GM18868 (cell line): ENCODE measurements around the gene DOK1.

ENCODE experiments used
- ATAC-seq: cut with Tn5 transposase; IDR thresholded peaks from one replicate; pipeline ENCODE4 v1.9.1; 2021; ENCODE audit warnings: mild to moderate bottlenecking, moderate library complexity; ENCODE audit not compliant: unreplicated experiment

The DOK1 gene

DNA sequence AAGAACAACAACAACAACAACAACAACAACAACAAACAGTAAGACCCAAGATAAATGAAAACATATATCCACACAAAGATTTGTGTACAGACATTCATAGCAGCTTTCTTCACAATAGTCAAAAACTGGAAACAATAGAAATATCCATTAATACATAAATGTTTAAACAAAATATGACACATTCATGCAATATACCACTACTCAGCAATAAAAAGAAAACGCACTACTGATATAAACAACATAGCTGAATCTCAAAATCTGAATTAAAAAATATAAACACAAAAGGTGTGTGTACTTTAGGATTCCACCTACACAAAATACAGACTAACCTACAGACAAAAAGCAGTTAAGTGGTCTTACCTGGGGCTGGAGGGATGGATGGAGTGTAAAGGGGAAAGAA is 42.1 kb downstream of the DOK1 start:
- no peak for ATAC-seq

DNA sequence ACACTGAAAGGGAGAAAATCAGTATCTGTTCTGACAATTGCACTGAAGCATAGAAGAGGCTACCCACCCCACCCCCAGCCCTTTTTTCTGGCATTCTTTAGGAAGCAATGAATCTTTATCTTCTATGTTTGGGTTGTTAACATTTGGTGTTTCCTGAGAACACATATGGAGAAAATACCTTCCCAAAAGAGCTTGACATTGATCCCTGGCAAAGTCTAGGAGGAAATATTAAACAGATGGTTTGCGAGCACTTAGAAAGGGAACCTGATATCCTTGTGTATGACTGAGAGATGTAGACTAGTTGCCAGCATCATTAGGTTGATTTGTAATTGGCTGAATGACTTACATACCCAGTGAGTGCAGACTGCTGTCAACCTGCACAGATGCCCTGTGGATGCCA is 42.9 kb downstream of the DOK1 start:
- ATAC-seq, result no peak

DNA sequence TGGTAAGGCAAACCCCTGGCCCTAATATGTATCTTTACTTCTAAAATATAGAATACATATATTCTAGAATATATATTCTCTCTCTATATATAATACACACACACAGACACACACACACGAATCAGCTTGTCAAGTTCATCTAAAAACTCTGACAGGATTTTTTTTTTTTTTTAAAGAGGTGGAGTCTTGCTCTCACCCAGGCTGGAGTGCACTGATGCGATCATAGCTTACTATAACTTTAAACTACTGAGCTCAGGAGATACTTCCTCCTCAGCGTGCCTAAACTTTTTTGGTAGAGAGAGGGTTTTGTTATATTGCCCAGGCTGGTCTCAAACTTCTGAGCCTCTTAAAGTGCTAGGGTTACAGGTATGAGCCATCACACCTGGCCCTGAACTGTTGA is 45.2 kb downstream of the DOK1 start:
- ATAC-seq, result no peak

DNA sequence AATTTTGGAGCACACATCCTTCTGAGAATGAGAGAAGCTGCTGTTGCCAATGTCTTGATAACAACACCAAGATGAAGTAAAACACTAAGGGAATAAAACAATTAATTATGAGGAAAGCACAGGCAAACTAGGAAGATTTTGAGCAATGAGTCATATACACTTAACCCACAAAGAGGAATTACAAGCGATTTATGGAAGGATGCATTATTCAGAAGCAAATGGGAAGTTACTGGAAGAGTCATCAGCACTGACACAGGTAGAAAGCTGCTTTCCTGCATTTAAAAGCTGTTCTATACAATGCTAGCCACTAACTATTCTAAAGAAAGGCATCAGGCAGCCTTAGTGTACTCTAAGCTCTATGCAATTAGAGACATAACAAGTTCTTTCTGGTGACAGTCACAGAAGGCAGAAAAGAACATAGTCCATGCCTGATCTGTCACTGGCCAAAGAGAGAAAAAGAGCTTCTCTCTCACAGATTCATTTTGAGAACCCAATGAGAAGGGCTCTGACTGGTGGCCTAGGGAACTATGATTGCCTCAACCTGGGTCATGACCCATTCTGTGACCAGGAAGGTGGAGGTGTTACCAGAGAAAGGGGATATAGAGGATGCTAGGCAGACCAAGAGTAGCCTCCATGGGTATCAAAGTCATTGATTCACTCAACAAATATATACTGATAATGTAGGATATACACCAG is 48.2 kb downstream of the DOK1 start:
- ATAC-seq, result no peak

DNA sequence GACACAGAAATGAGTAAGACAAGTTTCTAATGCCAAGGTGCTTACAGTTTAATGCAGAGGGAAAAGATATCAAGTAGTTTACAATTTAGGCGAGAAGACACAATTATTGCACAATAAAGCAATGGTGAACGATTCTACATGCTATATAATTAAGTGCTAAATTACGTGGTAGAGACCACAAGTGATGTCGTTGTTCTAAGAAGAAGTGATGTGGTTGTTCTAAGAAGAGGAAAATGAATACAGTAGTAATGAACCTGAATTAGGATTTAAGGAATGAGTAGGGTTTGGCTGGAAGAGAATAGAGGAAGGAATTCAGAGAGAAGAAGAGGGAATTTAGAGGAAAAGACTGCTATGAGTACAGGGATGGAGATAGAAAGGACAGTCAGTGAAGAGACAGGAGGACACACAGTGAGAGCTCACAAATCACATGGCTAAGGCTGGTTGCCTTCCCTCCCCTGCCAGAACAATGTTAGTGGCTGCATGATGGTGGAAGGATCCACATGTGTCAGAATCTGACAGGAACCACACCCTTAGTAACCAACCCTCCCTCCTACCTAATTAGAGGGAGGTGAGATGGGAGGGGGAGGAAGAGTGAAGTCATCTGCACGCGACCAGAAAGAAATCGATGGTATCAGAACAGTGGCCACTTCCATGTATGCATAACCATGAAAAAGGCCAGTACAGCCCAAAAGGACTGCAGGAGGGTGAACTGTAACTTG is 48.9 kb downstream of the DOK1 start:
- no peak for ATAC-seq

DNA sequence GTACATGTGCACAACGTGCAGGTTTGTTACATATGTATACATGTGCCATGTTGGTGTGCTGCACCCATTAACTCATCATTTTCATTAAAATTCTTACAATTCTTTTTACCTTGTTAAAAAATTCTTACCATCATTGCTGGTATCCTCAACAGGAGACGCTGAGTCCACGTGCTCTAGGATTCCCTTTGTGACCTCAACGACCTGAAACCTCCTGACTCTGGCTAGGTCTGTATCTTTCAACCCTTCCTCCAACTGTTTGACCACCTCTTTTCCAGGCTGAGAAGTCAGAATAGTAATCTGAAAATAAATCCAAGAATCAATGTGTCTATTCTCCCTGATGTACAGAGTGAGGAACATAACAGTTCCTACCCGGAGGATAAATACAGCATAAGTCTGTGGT is 52.4 kb downstream of the DOK1 start:
- no peak for ATAC-seq
